Measurements from ENCODE around the gene UPF3A.
"Not testable (repeated sequence)": the region's sequence is repeated elsewhere in the genome, so short reads cannot be mapped to it uniquely, and the experiment has no call there.

UPF3A gene

DNA sequence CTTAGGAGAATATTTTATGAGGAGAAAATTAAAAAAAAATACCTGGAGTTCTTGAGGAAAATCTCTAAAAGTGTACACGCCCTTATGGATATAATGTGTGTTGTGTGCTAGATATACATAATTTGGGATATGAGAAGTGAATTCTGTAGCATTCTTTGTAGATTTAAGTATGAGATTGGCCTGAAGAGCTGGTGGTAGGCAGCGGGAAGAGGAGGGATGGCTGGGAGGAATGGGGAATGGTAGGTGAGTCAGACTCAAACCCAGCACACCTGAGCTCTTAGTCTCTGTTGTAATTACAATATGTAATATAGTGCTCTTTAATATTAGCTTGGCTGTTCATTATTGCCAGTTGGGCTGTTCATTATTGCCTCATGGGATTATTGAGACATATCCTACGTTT, 39.9 kb downstream of the UPF3A start:
- H3K9ac ChIP-seq (ENCODE audit: low read length): no peak overlapping the region
- no peak overlapping the region for H3K4me3 ChIP-seq (ENCODE audit: low read depth, low read length)
- no peaks in the 10 kb centered on the region for H3K27me3 ChIP-seq (ENCODE audit: control insufficient read depth, insufficient read depth, low read length)
- no peaks in the 10 kb centered on the region for H3K9me3 ChIP-seq (ENCODE audit: control insufficient read depth, insufficient read depth, low read depth, low read length)
- no peaks in the 10 kb centered on the region for H3K4me1 ChIP-seq (ENCODE audit: control insufficient read depth, insufficient read depth, low read length)
- peaks cover 62% of the 10 kb centered on the region for H3K36me3 ChIP-seq (ENCODE audit: control insufficient read depth, insufficient read depth, low read length)
- H3K27ac ChIP-seq (ENCODE audit: low read depth, low read length): no peak overlapping the region

DNA sequence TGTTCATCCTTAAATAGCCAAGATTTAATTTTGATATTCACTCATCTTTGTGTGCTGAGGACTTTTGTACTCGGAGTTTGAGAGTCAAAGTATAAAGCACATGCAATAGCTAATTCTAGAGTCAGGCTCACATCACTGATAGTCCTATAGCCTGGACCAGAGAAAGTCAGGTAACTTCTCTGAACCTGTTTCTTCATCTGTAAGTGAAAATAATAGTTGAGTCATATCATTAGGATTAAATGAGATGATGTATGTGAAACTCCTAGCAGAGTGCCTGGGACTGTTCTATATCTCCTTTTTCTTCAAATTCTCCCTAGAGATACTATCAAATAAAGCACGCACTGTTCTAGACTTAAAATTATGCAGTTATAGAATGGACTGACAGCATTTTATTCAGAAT, 41.9 kb downstream of the UPF3A start:
- Histone ChIP-seq H3K4me1 (ENCODE audit: control insufficient read depth, insufficient read depth, low read length) (peaks cover 7% of the 10 kb centered on the region; the same call in 1 of the 2 replicates), H3K36me3 (ENCODE audit: control insufficient read depth, insufficient read depth, low read length) (peaks cover 71% of the 10 kb centered on the region), H3K4me3 (ENCODE audit: low read depth, low read length) (no peak overlapping the region), H3K27me3 (ENCODE audit: control insufficient read depth, insufficient read depth, low read length) (no peaks in the 10 kb centered on the region), H3K27ac (ENCODE audit: low read depth, low read length) (no peak overlapping the region), H3K9me3 (ENCODE audit: control insufficient read depth, insufficient read depth, low read depth, low read length) (no peaks in the 10 kb centered on the region), H3K9ac (ENCODE audit: low read length) (no peak overlapping the region)

DNA sequence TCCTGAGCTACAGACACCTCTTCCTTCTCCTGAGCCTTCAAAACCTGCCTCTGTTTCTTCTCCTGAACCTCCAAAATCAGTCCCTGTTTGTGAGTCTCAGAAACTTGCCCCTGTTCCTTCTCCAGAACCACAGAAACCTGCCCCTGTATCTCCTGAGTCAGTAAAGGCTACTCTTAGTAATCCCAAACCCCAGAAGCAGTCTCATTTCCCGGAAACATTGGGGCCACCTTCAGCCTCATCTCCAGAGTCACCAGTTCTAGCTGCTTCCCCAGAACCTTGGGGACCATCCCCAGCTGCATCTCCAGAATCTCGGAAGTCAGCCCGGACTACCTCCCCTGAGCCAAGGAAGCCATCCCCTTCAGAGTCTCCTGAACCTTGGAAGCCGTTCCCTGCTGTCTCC, 42.9 kb downstream of the UPF3A start:
- Histone ChIP-seq H3K27me3 (ENCODE audit: control insufficient read depth, insufficient read depth, low read length) (no peaks in the 10 kb centered on the region), H3K9me3 (ENCODE audit: control insufficient read depth, insufficient read depth, low read depth, low read length) (no peaks in the 10 kb centered on the region), H3K4me1 (ENCODE audit: control insufficient read depth, insufficient read depth, low read length) (peaks cover 8% of the 10 kb centered on the region; the same call in 1 of the 2 replicates), H3K27ac (ENCODE audit: low read depth, low read length) (no peak overlapping the region), H3K9ac (ENCODE audit: low read length) (no peak overlapping the region), H3K36me3 (ENCODE audit: control insufficient read depth, insufficient read depth, low read length) (peaks cover 72% of the 10 kb centered on the region), H3K4me3 (ENCODE audit: low read depth, low read length) (no peak overlapping the region)

DNA sequence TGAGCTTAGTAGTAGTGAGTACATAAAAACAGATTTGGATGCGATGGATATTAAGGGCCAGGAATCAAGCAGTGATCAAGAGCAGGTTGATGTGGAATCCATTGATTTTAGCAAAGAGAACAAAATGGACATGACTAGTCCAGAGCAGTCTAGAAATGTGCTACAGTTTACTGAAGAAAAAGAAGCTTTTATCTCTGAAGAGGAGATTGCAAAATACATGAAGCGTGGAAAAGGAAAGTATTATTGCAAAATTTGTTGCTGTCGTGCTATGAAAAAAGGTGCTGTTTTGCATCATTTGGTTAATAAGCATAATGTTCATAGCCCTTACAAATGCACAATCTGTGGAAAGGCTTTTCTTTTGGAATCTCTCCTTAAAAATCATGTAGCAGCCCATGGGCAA, 44.3 kb downstream of the UPF3A start:
- Histone ChIP-seq H3K4me1 (ENCODE audit: control insufficient read depth, insufficient read depth, low read length) (peaks cover 8% of the 10 kb centered on the region; the same call in 1 of the 2 replicates), H3K27me3 (ENCODE audit: control insufficient read depth, insufficient read depth, low read length) (no peaks in the 10 kb centered on the region), H3K36me3 (ENCODE audit: control insufficient read depth, insufficient read depth, low read length) (peaks cover 65% of the 10 kb centered on the region), H3K9ac (ENCODE audit: low read length) (no peak overlapping the region), H3K27ac (ENCODE audit: low read depth, low read length) (no peak overlapping the region), H3K4me3 (ENCODE audit: low read depth, low read length) (no peak overlapping the region), H3K9me3 (ENCODE audit: control insufficient read depth, insufficient read depth, low read depth, low read length) (no peaks in the 10 kb centered on the region)

DNA sequence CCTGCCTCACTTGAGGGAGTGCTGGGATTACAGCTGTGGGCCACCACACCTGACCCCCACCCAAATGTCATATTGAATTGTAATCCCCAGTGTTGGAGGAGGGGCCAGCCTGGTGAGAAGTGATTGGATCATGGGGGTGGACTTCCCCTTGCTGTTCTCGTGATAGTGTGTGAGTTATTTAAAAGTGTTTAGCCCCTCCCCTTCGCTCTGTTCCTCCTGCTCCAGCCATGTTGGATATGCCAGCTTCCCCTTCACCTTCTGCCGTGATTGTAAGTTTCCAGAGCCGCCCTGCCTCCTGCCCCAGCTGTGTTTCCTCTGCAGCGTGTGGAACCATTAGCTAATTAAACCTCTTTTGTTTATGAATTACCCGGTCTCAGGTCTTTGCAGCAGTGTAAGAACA, 46.6 kb downstream of the UPF3A start:
- peak overlapping the region; percentile 24 for H3K9ac ChIP-seq (ENCODE audit: low read length)
- no peaks in the 10 kb centered on the region for H3K27me3 ChIP-seq (ENCODE audit: control insufficient read depth, insufficient read depth, low read length)
- H3K36me3 ChIP-seq (ENCODE audit: control insufficient read depth, insufficient read depth, low read length): peaks cover 43% of the 10 kb centered on the region
- peaks cover 8% of the 10 kb centered on the region; the same call in 1 of the 2 replicates for H3K4me1 ChIP-seq (ENCODE audit: control insufficient read depth, insufficient read depth, low read length)
- no peak overlapping the region for H3K4me3 ChIP-seq (ENCODE audit: low read depth, low read length)
- H3K27ac ChIP-seq (ENCODE audit: low read depth, low read length): no peak overlapping the region
- H3K9me3 ChIP-seq (ENCODE audit: control insufficient read depth, insufficient read depth, low read depth, low read length): no peaks in the 10 kb centered on the region

DNA sequence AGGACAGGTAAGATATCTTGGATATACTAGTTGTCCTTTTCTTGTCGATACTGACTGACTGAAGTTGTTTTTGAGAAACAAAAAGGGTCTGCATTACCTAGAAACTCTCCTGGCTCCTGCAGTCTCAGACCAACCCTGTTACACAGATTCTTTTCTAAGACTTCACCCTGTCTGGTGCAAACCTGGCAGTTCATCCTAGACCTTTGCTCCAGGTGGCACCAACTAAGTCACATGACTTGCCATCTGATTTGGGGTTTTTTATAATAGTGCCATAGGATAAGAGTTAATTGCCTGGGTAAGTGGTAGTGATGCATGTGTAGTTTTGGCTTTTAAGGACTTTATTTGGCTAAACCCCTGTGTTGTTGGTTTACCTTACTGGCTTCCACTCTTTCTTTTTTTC, 47.2 kb downstream of the UPF3A start:
- peaks cover 37% of the 10 kb centered on the region for H3K36me3 ChIP-seq (ENCODE audit: control insufficient read depth, insufficient read depth, low read length)
- peaks cover 9% of the 10 kb centered on the region; the same call in 1 of the 2 replicates for H3K4me1 ChIP-seq (ENCODE audit: control insufficient read depth, insufficient read depth, low read length)

DNA sequence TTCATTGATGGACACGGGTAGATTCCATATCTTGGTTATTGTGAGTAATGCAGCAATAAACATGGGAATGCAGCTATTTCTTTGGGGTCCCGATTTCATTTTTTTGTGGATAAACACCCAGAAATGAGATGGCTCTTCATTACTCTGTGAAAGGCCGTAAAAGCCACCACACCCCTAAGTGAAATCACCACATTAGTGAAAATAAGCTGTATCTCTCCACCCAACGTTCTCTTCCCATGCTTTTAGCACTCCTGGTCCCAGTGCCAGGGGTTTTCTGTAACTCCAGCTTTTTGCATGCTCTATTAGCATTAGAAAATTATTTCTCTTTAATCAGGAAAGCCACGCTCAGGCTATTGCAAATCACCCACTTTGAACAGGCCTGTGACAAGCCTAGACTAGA, 48.7 kb downstream of the UPF3A start:
- Histone ChIP-seq H3K27ac (ENCODE audit: low read depth, low read length) (no peak overlapping the region), H3K4me3 (ENCODE audit: low read depth, low read length) (no peak overlapping the region), H3K9ac (ENCODE audit: low read length) (no peak overlapping the region), H3K9me3 (ENCODE audit: control insufficient read depth, insufficient read depth, low read depth, low read length) (no peaks in the 10 kb centered on the region), H3K4me1 (ENCODE audit: control insufficient read depth, insufficient read depth, low read length) (peaks cover 11% of the 10 kb centered on the region; the same call in 1 of the 2 replicates), H3K36me3 (ENCODE audit: control insufficient read depth, insufficient read depth, low read length) (peaks cover 23% of the 10 kb centered on the region), H3K27me3 (ENCODE audit: control insufficient read depth, insufficient read depth, low read length) (no peaks in the 10 kb centered on the region)

More for the DNA sequence above, 47.2 kb downstream of the UPF3A start:
- no peak overlapping the region for H3K4me3 ChIP-seq (ENCODE audit: low read depth, low read length)
- no peaks in the 10 kb centered on the region for H3K9me3 ChIP-seq (ENCODE audit: control insufficient read depth, insufficient read depth, low read depth, low read length)
- H3K27me3 ChIP-seq (ENCODE audit: control insufficient read depth, insufficient read depth, low read length): no peaks in the 10 kb centered on the region
- no peak overlapping the region for H3K9ac ChIP-seq (ENCODE audit: low read length)
- no peak overlapping the region for H3K27ac ChIP-seq (ENCODE audit: low read depth, low read length)

DNA sequence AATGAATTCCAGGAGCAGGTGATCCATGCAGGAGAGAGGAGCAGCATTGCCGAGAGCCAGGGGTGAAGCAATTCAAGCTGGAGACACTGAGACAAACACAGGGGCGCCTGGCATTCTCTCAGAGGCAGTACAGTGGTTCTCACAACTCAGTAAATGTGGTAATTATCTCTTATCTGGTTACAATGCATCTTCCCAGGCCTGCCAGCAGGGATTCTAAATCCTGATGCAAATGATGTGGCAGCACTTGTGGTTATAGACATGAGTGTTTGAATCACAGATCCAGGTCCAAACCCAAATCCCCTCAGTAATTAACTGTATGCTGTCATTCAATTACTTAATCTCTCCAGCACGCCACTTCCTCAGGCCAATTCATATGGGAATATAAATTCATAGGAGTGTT, 52.5 kb downstream of the UPF3A start:
- not testable (repeated sequence) for H3K9me3 ChIP-seq (ENCODE audit: control insufficient read depth, insufficient read depth, low read depth, low read length); H3K27me3 ChIP-seq (ENCODE audit: control insufficient read depth, insufficient read depth, low read length); H3K4me3 ChIP-seq (ENCODE audit: low read depth, low read length); H3K27ac ChIP-seq (ENCODE audit: low read depth, low read length); H3K9ac ChIP-seq (ENCODE audit: low read length); H3K36me3 ChIP-seq (ENCODE audit: control insufficient read depth, insufficient read depth, low read length); H3K4me1 ChIP-seq (ENCODE audit: control insufficient read depth, insufficient read depth, low read length)

DNA sequence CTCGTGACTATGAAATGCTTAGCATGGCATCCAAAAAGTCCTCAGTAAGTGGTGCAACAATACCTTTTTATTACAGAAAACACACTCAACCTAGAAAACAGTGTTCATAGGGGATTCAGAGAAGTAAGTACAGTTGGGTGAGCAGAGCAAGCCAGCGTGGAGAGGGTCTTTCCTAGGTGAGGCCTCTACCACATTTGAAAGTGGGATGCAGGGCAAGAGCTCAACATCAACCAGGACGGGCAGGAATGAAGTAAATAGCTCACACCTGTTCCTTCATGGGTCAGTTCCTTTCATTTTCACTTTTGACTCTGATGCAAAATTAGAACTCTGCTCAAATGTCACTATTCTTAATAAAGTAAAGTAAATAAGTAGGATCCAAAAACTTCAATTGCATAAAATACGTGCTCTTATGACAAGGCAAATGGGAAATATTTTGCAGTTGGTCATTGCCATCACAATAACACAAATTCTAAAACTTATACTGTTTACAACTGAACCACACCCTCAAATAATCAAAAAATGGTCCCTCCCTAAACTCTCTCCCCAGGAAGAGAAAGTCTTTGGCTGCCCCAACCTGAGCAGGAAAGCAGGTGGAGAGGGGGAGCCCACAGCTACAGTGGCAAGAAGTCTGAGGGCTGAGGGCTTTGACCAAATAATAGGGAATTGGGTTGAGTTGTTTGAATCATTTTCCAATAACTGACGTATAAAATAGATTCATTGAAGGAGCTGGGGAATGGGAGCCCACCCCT, 53.1 kb downstream of the UPF3A start:
- Histone ChIP-seq H3K27me3 (ENCODE audit: control insufficient read depth, insufficient read depth, low read length) (no peaks in the 10 kb centered on the region), H3K9ac (ENCODE audit: low read length) (no peak overlapping the region), H3K36me3 (ENCODE audit: control insufficient read depth, insufficient read depth, low read length) (no peaks in the 10 kb centered on the region), H3K27ac (ENCODE audit: low read depth, low read length) (no peak overlapping the region), H3K4me1 (ENCODE audit: control insufficient read depth, insufficient read depth, low read length) (peaks cover 3% of the 10 kb centered on the region; the same call in 1 of the 2 replicates), H3K4me3 (ENCODE audit: low read depth, low read length) (no peak overlapping the region), H3K9me3 (ENCODE audit: control insufficient read depth, insufficient read depth, low read depth, low read length) (no peaks in the 10 kb centered on the region)

DNA sequence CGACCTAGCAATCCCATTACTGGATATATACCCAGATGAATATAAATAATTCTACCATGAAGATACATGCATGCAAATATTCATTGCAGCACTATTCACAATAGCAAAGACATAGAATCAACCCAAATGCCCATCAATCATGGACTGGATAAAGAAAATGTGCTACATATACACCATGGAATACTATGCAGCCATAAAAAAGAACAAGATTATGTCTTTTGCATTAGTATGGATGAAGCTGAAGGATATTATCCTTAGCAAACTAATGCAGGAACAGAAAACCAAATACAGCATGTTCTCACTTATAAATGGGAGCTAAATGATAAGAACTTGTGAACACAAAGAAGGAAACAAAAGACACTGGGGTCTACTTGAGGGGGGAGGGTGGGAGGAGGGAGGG, 55.1 kb downstream of the UPF3A start:
- not testable (repeated sequence) for H3K27ac ChIP-seq (ENCODE audit: low read depth, low read length); H3K9ac ChIP-seq (ENCODE audit: low read length); H3K27me3 ChIP-seq (ENCODE audit: control insufficient read depth, insufficient read depth, low read length); H3K4me1 ChIP-seq (ENCODE audit: control insufficient read depth, insufficient read depth, low read length); H3K4me3 ChIP-seq (ENCODE audit: low read depth, low read length); H3K9me3 ChIP-seq (ENCODE audit: control insufficient read depth, insufficient read depth, low read depth, low read length); H3K36me3 ChIP-seq (ENCODE audit: control insufficient read depth, insufficient read depth, low read length)

DNA sequence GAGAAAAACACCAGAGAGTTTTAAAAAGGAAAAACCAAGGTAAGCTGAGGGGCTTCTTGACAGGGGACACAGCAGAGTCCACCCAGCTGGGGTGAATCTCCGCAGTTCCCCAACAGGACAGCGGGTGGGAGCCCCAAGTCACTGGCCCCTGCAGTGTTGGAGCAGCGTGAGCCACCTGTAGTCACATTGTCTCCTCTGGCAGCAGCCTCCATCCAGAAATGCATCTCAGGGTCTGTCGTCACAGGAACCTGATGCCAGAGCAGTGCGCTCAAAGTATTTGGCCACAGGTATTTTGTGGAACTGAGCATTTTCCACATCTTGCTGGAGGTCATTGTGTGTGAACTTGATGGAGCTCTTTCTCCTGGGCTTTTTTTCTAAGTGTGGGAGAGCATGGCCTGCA, 57.6 kb downstream of the UPF3A start:
- H3K27me3 ChIP-seq (ENCODE audit: control insufficient read depth, insufficient read depth, low read length): no peaks in the 10 kb centered on the region
- no peak overlapping the region for H3K9ac ChIP-seq (ENCODE audit: low read length)
- no peak overlapping the region for H3K4me3 ChIP-seq (ENCODE audit: low read depth, low read length)
- 0 out of 2 replicates have a peak, but pooled peaks cover 4% of the 10 kb centered on the region for H3K4me1 ChIP-seq (ENCODE audit: control insufficient read depth, insufficient read depth, low read length)
- H3K27ac ChIP-seq (ENCODE audit: low read depth, low read length): no peak overlapping the region
- no peaks in the 10 kb centered on the region for H3K9me3 ChIP-seq (ENCODE audit: control insufficient read depth, insufficient read depth, low read depth, low read length)
- H3K36me3 ChIP-seq (ENCODE audit: control insufficient read depth, insufficient read depth, low read length): no peaks in the 10 kb centered on the region

All from HUES6 (cell line).